ENCODE measurements around the gene PRKCE. TPM values are rescaled to one million over a fixed set of nuclear protein-coding genes. Genes with fewer than 3 reads are reported as not detected.

The PRKCE gene
- total and polyA plus RNA-seq, 3 experiments from 2014 or later = 3.1 to 9.6 (median 7.9) TPM

DNA sequence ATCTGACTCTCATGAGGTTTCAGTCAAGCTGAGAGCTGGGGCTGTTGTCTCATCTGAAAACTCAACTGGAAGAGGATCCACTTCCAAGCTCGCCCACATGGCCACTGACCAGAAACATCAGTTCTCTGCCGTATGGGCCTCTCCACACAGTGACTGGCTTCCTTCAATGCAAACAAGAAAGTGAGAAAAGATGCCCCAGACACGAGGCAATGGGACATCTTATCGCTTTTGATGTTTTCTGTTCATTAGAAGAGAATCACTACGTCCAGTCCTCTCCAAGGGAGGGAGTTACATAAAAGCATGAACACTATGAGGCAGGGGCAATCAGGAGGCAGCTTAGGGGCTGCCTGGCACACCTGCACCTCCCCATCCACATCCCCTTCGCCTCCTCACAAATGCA is 338.7 kb downstream of the PRKCE start:
- no peak overlapping the region for H3K4me3 Mint-ChIP-seq
- Histone ChIP-seq H3K27me3 (ENCODE audit: insufficient read depth, low read length, poor library complexity, severe bottlenecking) (no peaks in the 10 kb centered on the region), H3K4me3 (ENCODE audit: low read length) (no peak overlapping the region), H3K27ac (ENCODE audit: low read depth, low read length) (no peak overlapping the region), H3K36me3 (ENCODE audit: insufficient read depth, low read length) (no peaks in the 10 kb centered on the region), H3K4me1 (ENCODE audit: insufficient read depth, low read length) (no peaks in the 10 kb centered on the region), H3K9me3 (ENCODE audit: low read length) (no peaks in the 10 kb centered on the region)
- ChIA-PET POLR2A (no interaction called here), CTCF (interaction anchor here (0.6 to 1.0 kb wide), 2 partner anchors 7 to 470 kb away, joined by 3 read pairs; no protein-coding TSS in a partner anchor)
- H3K4me1 Mint-ChIP-seq = peaks cover 5 to 7% (median 6%) of the 10 kb centered on the region in 3 donors
- no peak for DNase-seq
- no peaks in the 10 kb centered on the region for H3K27me3 Mint-ChIP-seq
- H3K27ac Mint-ChIP-seq = no peak overlapping the region
- peaks cover 4 to 12% (median 12%) of the 10 kb centered on the region in 3 donors for H3K36me3 Mint-ChIP-seq
- no peaks in the 10 kb centered on the region for H3K9me3 Mint-ChIP-seq

DNA sequence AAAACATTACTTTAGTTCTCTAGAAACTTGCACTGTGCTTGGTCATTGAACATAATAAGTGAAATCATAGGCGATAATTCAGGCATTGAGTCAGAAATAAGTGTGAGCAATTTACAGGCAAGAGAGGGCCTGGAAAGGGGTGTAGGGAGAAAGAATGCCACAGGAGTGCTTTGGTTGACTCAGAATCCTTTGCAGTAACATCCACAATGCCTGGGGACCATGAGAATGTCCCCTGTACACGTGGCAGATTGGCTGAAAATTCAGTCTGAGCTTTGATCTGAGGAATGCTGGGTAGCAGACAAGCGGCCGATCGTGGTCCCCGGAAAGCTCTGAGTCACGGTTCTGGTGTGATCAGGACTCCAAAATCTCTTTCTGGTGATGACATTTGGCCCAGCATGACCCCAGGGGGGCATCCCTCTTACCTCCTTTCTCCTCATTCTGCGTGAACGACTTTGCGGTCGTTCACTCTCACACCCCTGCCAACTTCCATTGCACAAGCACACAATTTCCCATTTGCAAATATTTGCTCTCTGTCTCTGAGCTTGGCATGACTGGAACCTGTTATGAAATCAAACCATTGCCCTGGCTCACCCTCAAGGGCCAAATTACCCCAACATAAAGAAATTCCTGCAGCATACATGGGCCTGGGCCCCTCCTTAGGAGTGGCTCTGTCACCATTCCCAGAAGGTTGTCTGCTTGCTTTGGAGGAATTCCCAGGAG is 340.7 kb downstream of the PRKCE start:
- no peaks in the 10 kb centered on the region for H3K4me1 ChIP-seq (ENCODE audit: insufficient read depth, low read length)
- Mint-ChIP-seq H3K36me3 (peaks cover 4 to 12% (median 10%) of the 10 kb centered on the region in 3 donors), H3K4me1 (peaks cover 5 to 7% (median 6%) of the 10 kb centered on the region in 3 donors), H3K27ac (no peak overlapping the region), H3K27me3 (no peaks in the 10 kb centered on the region), H3K4me3 (no peak overlapping the region), H3K9me3 (no peaks in the 10 kb centered on the region)
- no peaks in the 10 kb centered on the region for H3K27me3 ChIP-seq (ENCODE audit: insufficient read depth, low read length, poor library complexity, severe bottlenecking)
- H3K9me3 ChIP-seq (ENCODE audit: low read length) = no peaks in the 10 kb centered on the region
- H3K4me3 ChIP-seq (ENCODE audit: low read length) = no peak overlapping the region
- no peaks in the 10 kb centered on the region for H3K36me3 ChIP-seq (ENCODE audit: insufficient read depth, low read length)
- H3K27ac ChIP-seq (ENCODE audit: low read depth, low read length) = no peak overlapping the region
- ChIA-PET CTCF (interaction anchor here (1.6 to 2.7 kb wide), 5 partner anchors 9 to 469 kb away, joined by 4 to 12 read pairs (median 5); no protein-coding TSS in a partner anchor), POLR2A (no interaction called here)
- no peak for DNase-seq

DNA sequence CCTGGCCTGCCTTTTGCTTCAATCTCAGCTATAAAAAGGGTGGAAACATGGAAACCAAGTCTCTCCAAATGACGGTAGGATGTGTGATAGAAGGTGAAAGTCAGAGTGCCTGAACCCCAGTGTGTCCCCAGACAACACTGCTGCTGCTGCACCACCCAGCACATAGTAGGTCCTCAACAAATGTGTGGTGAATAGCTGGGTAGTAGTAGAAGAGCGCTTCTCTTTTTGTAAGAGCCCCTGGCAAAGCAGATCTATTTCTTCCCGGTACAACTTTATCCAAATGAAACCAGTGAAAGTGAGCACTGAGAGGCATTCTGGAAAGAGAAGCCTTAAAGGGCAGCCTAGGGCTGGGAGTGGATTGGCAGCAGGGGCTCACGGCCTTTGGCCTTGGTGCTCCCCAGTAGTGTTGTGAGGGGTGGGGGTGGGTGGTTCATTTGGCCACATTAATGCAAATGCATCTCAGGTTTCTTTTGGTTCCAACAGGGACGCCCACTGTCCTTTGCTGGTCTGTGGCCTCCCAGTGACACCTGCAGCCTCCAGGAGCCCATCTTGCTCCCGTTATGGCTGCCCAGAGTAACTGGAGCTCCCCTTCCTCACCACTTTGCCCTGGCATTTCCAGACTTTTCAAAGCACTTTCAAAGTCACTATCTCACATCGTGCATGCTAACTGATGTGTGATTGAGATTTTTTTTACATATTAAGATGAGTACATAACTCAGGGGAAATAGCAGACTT is 341.4 kb downstream of the PRKCE start:
- no peak overlapping the region for H3K4me3 Mint-ChIP-seq
- H3K27ac Mint-ChIP-seq = peak overlapping the region in 1 of 8 donors; percentile 9
- ChIA-PET POLR2A (no interaction called here), CTCF (interaction anchor here (0.7 to 2.7 kb wide), 9 partner anchors 9 to 659 kb away, joined by 3 to 12 read pairs (median 4); no protein-coding TSS in a partner anchor)
- peaks cover 5 to 7% (median 6%) of the 10 kb centered on the region in 3 donors for H3K4me1 Mint-ChIP-seq
- no peaks in the 10 kb centered on the region for H3K27me3 ChIP-seq (ENCODE audit: insufficient read depth, low read length, poor library complexity, severe bottlenecking)
- no peak overlapping the region for H3K27ac ChIP-seq (ENCODE audit: low read depth, low read length)
- H3K27me3 Mint-ChIP-seq = no peaks in the 10 kb centered on the region
- no peak for DNase-seq
- no peak overlapping the region for H3K4me3 ChIP-seq (ENCODE audit: low read length)
- H3K4me1 ChIP-seq (ENCODE audit: insufficient read depth, low read length) = no peaks in the 10 kb centered on the region
- no peaks in the 10 kb centered on the region for H3K9me3 Mint-ChIP-seq
- no peaks in the 10 kb centered on the region for H3K9me3 ChIP-seq (ENCODE audit: low read length)
- no peaks in the 10 kb centered on the region for H3K36me3 ChIP-seq (ENCODE audit: insufficient read depth, low read length)
- H3K36me3 Mint-ChIP-seq = peaks cover 5 to 12% (median 10%) of the 10 kb centered on the region in 3 donors

DNA sequence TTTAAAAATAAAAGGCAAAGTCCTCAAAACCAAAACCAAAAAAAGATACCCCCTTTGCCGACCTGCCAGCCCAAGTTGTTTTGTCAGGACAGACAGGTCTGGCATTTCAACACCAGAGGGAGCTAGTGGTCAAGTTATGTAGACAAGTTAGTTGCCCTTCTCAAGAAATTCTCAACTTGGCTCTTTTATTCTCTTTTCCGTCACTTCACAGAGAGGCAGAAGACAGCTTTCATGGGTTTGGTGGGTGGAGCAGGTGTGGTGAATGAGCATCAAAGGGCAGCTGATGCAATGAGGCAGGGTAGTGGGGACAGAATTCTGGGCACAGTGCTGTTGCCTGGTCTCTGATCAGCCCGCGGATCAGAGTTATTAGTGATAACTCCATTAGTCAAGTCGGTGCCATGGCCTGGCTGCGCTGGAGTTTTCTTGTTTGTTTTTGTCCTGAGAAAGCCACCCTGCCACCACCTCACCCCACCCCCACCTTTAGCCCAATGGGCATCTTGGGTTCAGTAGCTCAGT is 342.1 kb downstream of the PRKCE start:
- H3K27ac Mint-ChIP-seq = no peak overlapping the region
- peak; percentile 20 to 58 (median 45) for DNase-seq
- Histone ChIP-seq H3K4me1 (ENCODE audit: insufficient read depth, low read length) (no peaks in the 10 kb centered on the region), H3K9me3 (ENCODE audit: low read length) (no peaks in the 10 kb centered on the region), H3K27me3 (ENCODE audit: insufficient read depth, low read length, poor library complexity, severe bottlenecking) (no peaks in the 10 kb centered on the region), H3K4me3 (ENCODE audit: low read length) (no peak overlapping the region), H3K27ac (ENCODE audit: low read depth, low read length) (no peak overlapping the region), H3K36me3 (ENCODE audit: insufficient read depth, low read length) (no peaks in the 10 kb centered on the region)
- no peak overlapping the region for H3K4me3 Mint-ChIP-seq
- H3K27me3 Mint-ChIP-seq = no peaks in the 10 kb centered on the region
- H3K4me1 Mint-ChIP-seq = peaks cover 5 to 7% (median 6%) of the 10 kb centered on the region in 3 donors
- CTCF ChIA-PET = interaction anchor here (0.7 to 2.7 kb wide), 10 partner anchors 8 to 659 kb away, joined by 3 to 12 read pairs (median 4); no protein-coding TSS in a partner anchor
- POLR2A ChIA-PET = no interaction called here
- no peaks in the 10 kb centered on the region for H3K9me3 Mint-ChIP-seq
- peaks cover 7 to 13% (median 8%) of the 10 kb centered on the region in 3 donors for H3K36me3 Mint-ChIP-seq

DNA sequence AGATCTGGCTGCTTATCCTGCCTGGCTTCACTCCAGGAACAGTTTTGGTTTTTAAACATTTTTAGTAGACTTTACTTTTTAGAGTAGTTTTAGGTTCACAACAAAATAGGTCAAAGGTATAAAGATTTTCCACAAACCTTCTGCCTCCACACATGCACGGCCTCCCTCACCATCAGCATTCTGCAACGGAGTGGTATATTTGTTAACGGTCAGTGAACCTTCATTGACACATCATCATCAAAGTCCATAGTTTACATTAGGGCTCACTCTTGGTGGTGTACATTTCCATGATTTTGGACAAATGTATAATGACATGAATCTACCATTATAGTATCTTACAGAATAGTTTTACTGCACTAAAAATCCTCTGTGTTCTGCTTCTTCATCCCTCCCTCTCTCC is 342.6 kb downstream of the PRKCE start:
- no peak for DNase-seq
- Histone ChIP-seq H3K4me1 (ENCODE audit: insufficient read depth, low read length) (no peaks in the 10 kb centered on the region), H3K27ac (ENCODE audit: low read depth, low read length) (no peak overlapping the region), H3K36me3 (ENCODE audit: insufficient read depth, low read length) (no peaks in the 10 kb centered on the region), H3K27me3 (ENCODE audit: insufficient read depth, low read length, poor library complexity, severe bottlenecking) (no peaks in the 10 kb centered on the region), H3K4me3 (ENCODE audit: low read length) (no peak overlapping the region), H3K9me3 (ENCODE audit: low read length) (no peaks in the 10 kb centered on the region)
- H3K4me3 Mint-ChIP-seq = no peak overlapping the region
- CTCF ChIA-PET = interaction anchor here (0.7 to 2.7 kb wide), 7 partner anchors 11 to 467 kb away, joined by 3 to 12 read pairs (median 5); no protein-coding TSS in a partner anchor
- H3K4me1 Mint-ChIP-seq = peaks cover 5 to 7% (median 6%) of the 10 kb centered on the region in 3 donors
- H3K27me3 Mint-ChIP-seq = no peaks in the 10 kb centered on the region
- no peaks in the 10 kb centered on the region for H3K9me3 Mint-ChIP-seq
- H3K36me3 Mint-ChIP-seq = peaks cover 4 to 13% (median 7%) of the 10 kb centered on the region in 3 donors
- POLR2A ChIA-PET = no interaction called here
- peak overlapping the region in 1 of 8 donors; percentile 16 for H3K27ac Mint-ChIP-seq

DNA sequence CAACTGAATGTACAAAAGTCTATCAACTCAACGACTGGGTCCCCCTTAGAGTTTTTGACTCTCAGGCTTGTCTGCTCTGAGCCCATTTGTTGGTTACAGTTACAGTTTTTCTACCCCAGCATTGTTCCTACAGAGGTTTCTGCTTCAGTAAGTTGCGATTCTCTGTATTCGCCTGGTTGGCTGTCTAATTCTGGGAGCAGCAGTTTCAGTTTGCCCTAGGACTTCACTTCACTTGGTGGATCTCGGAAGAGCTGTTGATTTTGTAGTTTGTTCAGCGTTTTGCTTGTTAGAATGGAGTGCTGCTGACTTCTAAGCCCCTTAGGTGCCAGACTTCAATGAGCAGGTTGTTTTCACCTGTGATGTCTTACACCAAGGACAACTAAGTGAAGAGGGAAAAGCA is 349.2 kb downstream of the PRKCE start:
- H3K36me3 ChIP-seq (ENCODE audit: insufficient read depth, low read length) = no peaks in the 10 kb centered on the region
- no peaks in the 10 kb centered on the region for H3K4me1 ChIP-seq (ENCODE audit: insufficient read depth, low read length)
- H3K9me3 ChIP-seq (ENCODE audit: low read length) = no peaks in the 10 kb centered on the region
- Mint-ChIP-seq H3K9me3 (no peaks in the 10 kb centered on the region), H3K27me3 (no peaks in the 10 kb centered on the region), H3K4me3 (no peak overlapping the region), H3K36me3 (peaks cover 4 to 37% (median 23%) of the 10 kb centered on the region in 3 donors), H3K27ac (no peak overlapping the region), H3K4me1 (no peaks in the 10 kb centered on the region)
- H3K27ac ChIP-seq (ENCODE audit: low read depth, low read length) = no peak overlapping the region
- ChIA-PET POLR2A (no interaction called here), CTCF (no interaction called here)
- no peaks in the 10 kb centered on the region for H3K27me3 ChIP-seq (ENCODE audit: insufficient read depth, low read length, poor library complexity, severe bottlenecking)
- no peak overlapping the region for H3K4me3 ChIP-seq (ENCODE audit: low read length)
- no peak for DNase-seq

DNA sequence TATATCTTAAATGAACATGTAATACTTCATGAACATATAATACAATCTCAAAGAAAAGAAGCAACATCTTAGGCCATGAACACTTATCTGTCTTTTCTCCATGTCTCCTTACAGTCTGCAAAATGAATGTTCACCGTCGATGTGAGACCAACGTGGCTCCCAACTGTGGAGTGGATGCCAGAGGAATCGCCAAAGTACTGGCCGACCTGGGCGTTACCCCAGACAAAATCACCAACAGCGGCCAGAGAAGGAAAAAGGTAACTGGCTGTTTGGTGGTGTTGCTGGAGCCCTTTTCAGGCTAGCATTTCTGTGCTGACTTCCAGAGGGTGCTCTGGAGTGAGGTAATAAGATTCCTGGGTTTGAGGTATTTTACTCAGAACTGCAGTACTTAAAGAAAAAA is 349.8 kb downstream of the PRKCE start:
- ChIA-PET CTCF (interaction anchor here (1.4 kb wide), 1 partner anchor 8 kb away, joined by 4 read pairs; no protein-coding TSS in a partner anchor), POLR2A (no interaction called here)
- Mint-ChIP-seq H3K36me3 (peaks cover 5 to 43% (median 24%) of the 10 kb centered on the region in 3 donors), H3K27ac (no peak overlapping the region), H3K27me3 (no peaks in the 10 kb centered on the region), H3K4me3 (no peak overlapping the region), H3K4me1 (no peaks in the 10 kb centered on the region), H3K9me3 (no peaks in the 10 kb centered on the region)
- no peaks in the 10 kb centered on the region for H3K36me3 ChIP-seq (ENCODE audit: insufficient read depth, low read length)
- no peak overlapping the region for H3K27ac ChIP-seq (ENCODE audit: low read depth, low read length)
- H3K27me3 ChIP-seq (ENCODE audit: insufficient read depth, low read length, poor library complexity, severe bottlenecking) = no peaks in the 10 kb centered on the region
- no peaks in the 10 kb centered on the region for H3K9me3 ChIP-seq (ENCODE audit: low read length)
- H3K4me3 ChIP-seq (ENCODE audit: low read length) = no peak overlapping the region
- no peak for DNase-seq
- H3K4me1 ChIP-seq (ENCODE audit: insufficient read depth, low read length) = no peaks in the 10 kb centered on the region
